HG02970 (cell line): ENCODE data around the gene INPPL1.
"Not testable (repeated sequence)": the region's sequence is repeated elsewhere in the genome, so short reads cannot be mapped to it uniquely, and the experiment has no call there.

Experiments
- ATAC-seq: cut with Tn5 transposase; IDR thresholded peaks from one replicate; pipeline ENCODE4 v1.9.1; 2021; ENCODE audit warnings: mild to moderate bottlenecking, moderate library complexity, moderate number of reproducible peaks; ENCODE audit not compliant: unreplicated experiment, low FRiP score

The INPPL1 gene

GRCh38 chr11:72240461-72241290, 16.1 kb downstream of the INPPL1 start:
- no peak for ATAC-seq

GRCh38 chr11:72241291-72241781, 16.8 kb downstream of the INPPL1 start:
- no peak for ATAC-seq

GRCh38 chr11:72242141-72242540, 17.6 kb downstream of the INPPL1 start:
- no peak for ATAC-seq

- no peak for ATAC-seq
These were observed 18.8 kb downstream of the INPPL1 start for GRCh38 chr11:72243173-72244059.

- no peak for ATAC-seq
These were observed 19.4 kb downstream of the INPPL1 start, which contains the start of gene PHOX2A for GRCh38 chr11:72244060-72244360. PHOX2A (minus strand) TSS chr11:72244176; CDS start chr11:72244004, 172 bp downstream.

- no peak for ATAC-seq
These were observed 20.0 kb downstream of the INPPL1 start for GRCh38 chr11:72244361-72245262.

GRCh38 chr11:72245263-72245816, 20.8 kb downstream of the INPPL1 start:
- no peak for ATAC-seq

- ATAC-seq, result no peak
These were observed 23.0 kb downstream of the INPPL1 start for GRCh38 chr11:72247584-72247983.

GRCh38 chr11:72249961-72250360, 25.4 kb downstream of the INPPL1 start:
- ATAC-seq, result no peak

- no peak for ATAC-seq
These were observed 26.3 kb downstream of the INPPL1 start for GRCh38 chr11:72250661-72251464.

GRCh38 chr11:72251614-72252013, 27.0 kb downstream of the INPPL1 start:
- no peak for ATAC-seq

GRCh38 chr11:72253392-72253791, 28.8 kb downstream of the INPPL1 start:
- no peak for ATAC-seq

GRCh38 chr11:72254299-72254993, 29.9 kb downstream of the INPPL1 start:
- no peak for ATAC-seq

- ATAC-seq, result no peak
These were observed 33.0 kb downstream of the INPPL1 start for GRCh38 chr11:72257570-72257969.

GRCh38 chr11:72259490-72259889, 34.9 kb downstream of the INPPL1 start:
- no peak for ATAC-seq

GRCh38 chr11:72260574-72260973, 36.0 kb downstream of the INPPL1 start:
- no peak for ATAC-seq

- no peak for ATAC-seq
These were observed 38.8 kb downstream of the INPPL1 start for GRCh38 chr11:72263361-72263760.

GRCh38 chr11:72265951-72266350, 41.4 kb downstream of the INPPL1 start:
- no peak for ATAC-seq

- ATAC-seq, result not testable (repeated sequence)
These were observed 42.4 kb downstream of the INPPL1 start for GRCh38 chr11:72266960-72267359.
